Activated CD4-positive, alpha-beta memory T cell treated with anti-CD3 and anti-CD28 coated beads, Interleukin-2, amount 10 ng/mL, durations not matched to agents 7 days and 5 days (primary cell): Measurements from ENCODE around the gene KRTAP19-3. TPM values are rescaled to one million over a fixed set of nuclear protein-coding genes. Genes with fewer than 3 reads are reported as not detected.
"Not testable (repeated sequence)": the region's sequence is repeated elsewhere in the genome, so short reads cannot be mapped to it uniquely, and the experiment has no call there.

Source experiments
- CTCF ChIA-PET: fragments of 350-600 bp; sonication (Branson Sonifier 250); formaldehyde crosslinking; loops from one replicate; lab custom pipeline; 2021; ENCODE audit warnings: antibody characterized with exemption, inconsistent platforms; lab: Charles Lee
- POLR2A ChIA-PET: fragments of 350-600 bp; sonication (Branson Sonifier 250); formaldehyde crosslinking; loops from one replicate; lab custom pipeline; 2021; ENCODE audit warnings: antibody characterized with exemption; lab: Charles Lee
- DNase-seq: peaks from one replicate; pipeline ENCODE4 v3.0.0-alpha.2; 2020
- H3K27ac Mint-ChIP-seq: one replicate; pipeline ENCODE4 v1.8.0; 2021; ENCODE audit warnings: mild to moderate bottlenecking, mixed read lengths
- H3K27me3 Mint-ChIP-seq: one replicate; pipeline ENCODE4 v1.8.0; 2021; ENCODE audit warnings: mixed read lengths
- H3K36me3 Mint-ChIP-seq: one replicate; pipeline ENCODE4 v1.8.0; 2021; ENCODE audit warnings: low read depth, mixed read lengths
- H3K4me1 Mint-ChIP-seq: one replicate; pipeline ENCODE4 v1.8.0; 2021; ENCODE audit warnings: mixed read lengths
- H3K4me3 Mint-ChIP-seq: one replicate; pipeline ENCODE4 v1.8.0; 2021; ENCODE audit warnings: mild to moderate bottlenecking, mixed read lengths
- H3K9me3 Mint-ChIP-seq: one replicate; pipeline ENCODE4 v1.8.0; 2021; ENCODE audit warnings: mixed read lengths
- total RNA-seq, 2 experiments: library from RNA; stranded (reverse); gene quantifications; one replicate each; pipeline ENCODE4 v1.2.3, GENCODE V29; 2021

The KRTAP19-3 gene
- not detected for total RNA-seq

DNA sequence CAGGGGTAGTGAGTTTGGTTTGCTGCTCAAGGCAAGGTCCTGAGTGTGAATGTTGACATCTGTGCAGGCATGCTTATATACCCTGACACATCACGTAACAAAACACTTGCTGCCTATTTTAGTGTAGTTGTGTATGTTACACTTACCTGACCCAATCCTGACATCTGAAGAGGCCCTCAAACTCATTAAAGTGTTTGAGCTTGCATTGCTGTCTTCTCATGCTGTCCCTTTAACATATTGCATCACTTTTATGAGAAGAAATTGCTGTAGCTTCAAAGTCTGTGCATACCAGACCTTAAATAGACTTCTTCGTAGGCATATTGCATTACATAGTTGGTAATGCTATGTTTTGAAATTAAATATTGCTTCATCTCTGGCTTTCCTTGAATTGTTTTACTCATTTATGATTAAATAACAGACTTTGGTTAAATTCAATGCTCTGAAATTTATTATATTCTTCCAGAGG, at the start of gene KRTAP19-3:
Gene KRTAP19-3 (minus strand): TSS at position 51 of the 466 bp plus-strand sequence. CDS start 56 bp downstream, outside the sequence.
- no peaks in the 10 kb centered on the region for H3K36me3 Mint-ChIP-seq
- no peaks in the 10 kb centered on the region for H3K4me1 Mint-ChIP-seq
- no peaks in the 10 kb centered on the region for H3K27me3 Mint-ChIP-seq
- ChIA-PET CTCF (no interaction called here), POLR2A (no interaction called here)
- DNase-seq = no peak
- no peak within 1 kb of the TSS for H3K27ac Mint-ChIP-seq
- H3K9me3 Mint-ChIP-seq = peaks cover 3% of the 10 kb centered on the region
- no peak within 1 kb of the TSS for H3K4me3 Mint-ChIP-seq

DNA sequence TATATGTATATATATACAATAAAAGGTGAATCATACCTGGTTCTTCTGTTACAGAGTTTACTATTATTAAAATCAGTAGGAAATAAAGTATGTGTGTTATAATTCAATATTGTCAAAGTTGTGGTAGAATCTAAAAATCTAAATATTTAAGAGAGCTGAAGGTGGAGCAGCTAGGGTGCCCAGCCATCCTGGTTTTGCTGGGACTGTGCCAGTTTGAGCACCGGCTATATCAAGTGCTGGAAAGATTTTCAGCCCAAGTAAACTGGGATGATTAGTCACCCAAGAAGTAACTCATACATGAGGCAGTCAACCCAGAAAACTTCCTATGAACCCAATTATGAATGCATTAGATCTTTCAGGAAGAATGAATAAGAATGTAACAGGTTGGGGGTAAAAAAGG, 27.1 kb upstream of the KRTAP19-3 start:
- DNase-seq = no peak
- POLR2A ChIA-PET = no interaction called here
- H3K4me1 Mint-ChIP-seq = no peaks in the 10 kb centered on the region
- CTCF ChIA-PET = no interaction called here
- H3K9me3 Mint-ChIP-seq = no peaks in the 10 kb centered on the region
- no peak overlapping the region for H3K4me3 Mint-ChIP-seq
- no peak overlapping the region for H3K27ac Mint-ChIP-seq
- H3K27me3 Mint-ChIP-seq = no peaks in the 10 kb centered on the region
- no peaks in the 10 kb centered on the region for H3K36me3 Mint-ChIP-seq

DNA sequence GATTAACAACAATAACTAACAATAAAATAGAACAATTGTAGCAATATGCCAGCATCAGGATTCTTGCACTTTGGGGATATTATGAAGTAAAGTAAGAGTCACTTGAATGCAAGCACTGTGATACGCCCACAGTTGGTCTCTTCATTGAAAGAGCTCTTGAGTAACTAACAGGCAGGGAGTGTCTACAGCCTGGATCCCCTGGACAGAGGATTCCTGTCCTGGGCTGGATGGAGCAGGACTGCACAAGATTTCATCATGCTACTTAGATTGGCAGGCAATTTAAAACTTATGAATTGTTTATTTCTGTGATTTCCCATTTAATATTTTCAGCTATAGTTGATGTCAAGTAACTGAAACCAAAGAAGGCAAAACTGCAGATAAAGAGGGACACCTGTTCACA, 23.9 kb upstream of the KRTAP19-3 start:
- Mint-ChIP-seq H3K36me3 (no peaks in the 10 kb centered on the region), H3K4me3 (no peak overlapping the region), H3K27me3 (no peaks in the 10 kb centered on the region), H3K4me1 (no peaks in the 10 kb centered on the region), H3K9me3 (no peaks in the 10 kb centered on the region), H3K27ac (no peak overlapping the region)
- no peak for DNase-seq
- ChIA-PET CTCF (no interaction called here), POLR2A (no interaction called here)

DNA sequence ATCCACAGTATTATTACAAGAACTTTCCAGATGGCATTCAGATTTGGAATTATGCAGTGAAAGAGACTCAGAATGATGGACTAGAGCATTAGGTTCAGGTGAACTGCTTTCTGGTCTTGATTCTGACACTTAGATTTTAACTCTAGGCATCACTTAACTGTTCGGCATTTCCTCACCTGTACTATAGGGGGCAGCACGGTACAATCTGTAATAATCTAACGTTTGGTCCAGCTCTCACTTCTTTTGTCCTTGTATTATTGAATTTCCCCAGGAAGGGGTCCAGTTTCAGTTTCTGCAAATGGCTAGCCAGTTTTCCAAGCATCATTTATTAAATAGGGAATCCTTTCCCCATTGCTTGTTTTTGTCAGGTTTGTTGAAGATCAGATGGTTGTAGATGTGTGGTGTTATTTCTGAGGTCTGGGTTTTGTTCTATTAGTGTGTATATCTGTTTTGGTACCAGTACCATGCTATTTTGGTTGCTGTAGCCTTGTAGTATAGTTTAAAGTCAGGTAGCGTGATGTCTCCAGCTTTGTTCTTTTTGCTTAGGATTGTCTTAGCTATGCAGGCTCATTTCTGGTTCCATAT, 13.9 kb upstream of the KRTAP19-3 start:
- not testable (repeated sequence) for H3K9me3 Mint-ChIP-seq, DNase-seq
- CTCF ChIA-PET = interaction anchor here (0.7 to 1.4 kb wide), 4 partner anchors 9 to 334 kb away, joined by 3 read pairs; partner anchors contain the start of gene KRTAP19-4

DNA sequence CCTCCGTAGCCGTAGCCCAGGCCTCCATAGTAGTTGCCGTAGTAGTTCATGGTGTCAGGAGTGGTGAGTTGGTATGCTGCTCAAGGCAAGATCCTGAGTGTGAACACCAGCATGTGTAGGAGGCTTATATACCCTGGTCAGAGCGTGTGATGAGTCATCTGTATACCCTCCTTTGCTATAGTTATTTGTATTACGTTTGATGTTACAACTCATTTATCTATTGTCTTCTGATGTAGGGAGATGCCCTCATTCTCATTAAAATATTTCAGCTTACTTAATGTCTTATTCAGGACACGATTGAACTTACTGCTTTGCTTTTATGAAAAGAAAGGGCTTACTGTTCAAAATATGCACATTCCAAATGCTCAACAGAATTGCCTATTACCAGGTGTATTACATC, 10.2 kb upstream of the KRTAP19-3 start, which contains the start of gene KRTAP19-5:
Gene KRTAP19-5 (minus strand): TSS at position 101 of the 400 bp plus-strand sequence. CDS start 51 bp downstream, at position 50.
- Mint-ChIP-seq H3K27ac (no peak within 1 kb of the TSS), H3K4me3 (no peak within 1 kb of the TSS), H3K27me3 (no peaks in the 10 kb centered on the region), H3K4me1 (no peaks in the 10 kb centered on the region), H3K9me3 (no peaks in the 10 kb centered on the region), H3K36me3 (no peaks in the 10 kb centered on the region)
- DNase-seq = no peak
- ChIA-PET POLR2A (no interaction called here), CTCF (no interaction called here)

More for the DNA sequence above, 13.9 kb upstream of the KRTAP19-3 start:
- POLR2A ChIA-PET, H3K36me3 Mint-ChIP-seq, H3K4me3 Mint-ChIP-seq, H3K27ac Mint-ChIP-seq, H3K27me3 Mint-ChIP-seq, H3K4me1 Mint-ChIP-seq: not testable (repeated sequence)

DNA sequence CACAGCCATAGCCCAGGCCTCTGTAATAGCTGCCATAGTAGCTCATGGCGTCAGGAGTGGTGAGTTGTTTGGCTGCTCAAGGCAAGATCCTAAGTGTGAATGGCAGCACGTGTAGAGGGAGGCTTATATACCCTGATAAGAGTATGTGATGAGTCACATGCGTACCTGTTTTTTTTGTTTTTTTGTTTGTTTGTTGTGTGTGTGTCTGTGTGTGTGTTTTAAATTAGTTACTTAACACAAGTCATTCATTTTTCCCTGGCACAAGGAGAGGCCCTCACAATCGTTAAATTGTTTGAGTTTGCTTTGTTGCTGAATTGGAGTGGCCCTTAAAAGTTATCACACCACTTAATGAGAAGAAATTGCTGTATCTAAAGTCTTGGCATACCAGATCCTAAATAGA, 5.3 kb upstream of the KRTAP19-3 start, which contains the start of gene KRTAP19-4:
Gene KRTAP19-4 (minus strand): TSS at position 101 of the 400 bp plus-strand sequence. CDS start 55 bp downstream, at position 46.
- no peak for DNase-seq
- H3K27ac Mint-ChIP-seq = no peak within 1 kb of the TSS
- H3K4me3 Mint-ChIP-seq = no peak within 1 kb of the TSS
- ChIA-PET CTCF (interaction anchor here (0.9 kb wide), 1 partner anchor 8 kb away, joined by 3 read pairs; no protein-coding TSS in a partner anchor), POLR2A (no interaction called here)
- H3K9me3 Mint-ChIP-seq = no peaks in the 10 kb centered on the region
- H3K36me3 Mint-ChIP-seq = no peaks in the 10 kb centered on the region
- no peaks in the 10 kb centered on the region for H3K4me1 Mint-ChIP-seq
- no peaks in the 10 kb centered on the region for H3K27me3 Mint-ChIP-seq

DNA sequence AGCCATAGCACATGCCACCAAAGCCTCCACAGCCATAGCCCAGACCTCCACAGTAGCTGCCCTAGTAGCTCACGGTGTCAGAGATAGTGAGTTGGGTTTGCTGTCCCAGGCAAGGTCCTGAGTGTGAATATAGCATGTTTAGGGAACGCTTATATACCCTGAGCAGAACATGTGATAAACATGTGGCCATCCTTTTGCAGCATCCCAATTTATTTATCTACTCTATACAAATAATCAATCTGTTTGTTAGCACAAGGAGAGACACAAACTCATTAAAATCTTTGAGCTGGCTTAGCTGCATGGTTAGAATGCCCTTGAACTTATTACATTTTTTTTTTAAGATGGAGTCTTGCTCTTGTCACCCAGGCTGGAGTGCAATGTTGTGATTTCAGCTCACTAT, 4.5 kb downstream of the KRTAP19-3 start, which contains the start of gene KRTAP19-2:
Gene KRTAP19-2 (minus strand): TSS at position 101 of the 400 bp plus-strand sequence. CDS start 88 bp downstream, at position 13.
- Mint-ChIP-seq H3K27me3 (no peaks in the 10 kb centered on the region), H3K4me1 (no peaks in the 10 kb centered on the region), H3K27ac (no peak within 1 kb of the TSS), H3K36me3 (no peaks in the 10 kb centered on the region), H3K9me3 (peaks cover 10% of the 10 kb centered on the region), H3K4me3 (no peak within 1 kb of the TSS)
- CTCF ChIA-PET = no interaction called here
- POLR2A ChIA-PET = no interaction called here
- no peak for DNase-seq

DNA sequence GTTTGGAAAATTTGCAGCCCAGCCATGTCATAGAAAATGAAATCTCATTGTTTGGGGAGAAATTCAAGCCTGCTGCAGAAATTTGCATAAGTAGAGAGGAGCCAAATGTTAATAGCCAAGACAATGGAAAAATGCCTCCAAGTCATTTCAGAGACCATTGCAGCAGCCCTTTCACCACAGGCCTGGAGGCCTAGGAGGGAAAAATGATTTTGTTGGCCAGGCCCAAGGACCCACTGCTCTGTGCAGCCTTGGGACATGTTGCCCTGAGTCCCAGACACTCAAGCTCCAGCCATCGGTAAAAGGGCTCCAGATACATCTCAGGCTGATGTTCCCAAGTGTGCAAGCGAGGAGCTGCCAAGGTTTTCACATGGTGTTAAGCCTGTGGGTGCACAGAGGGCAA, 5.6 kb downstream of the KRTAP19-3 start:
- no peaks in the 10 kb centered on the region for H3K36me3 Mint-ChIP-seq
- POLR2A ChIA-PET = no interaction called here
- CTCF ChIA-PET = no interaction called here
- no peak overlapping the region for H3K27ac Mint-ChIP-seq
- peaks cover 10% of the 10 kb centered on the region for H3K9me3 Mint-ChIP-seq
- no peaks in the 10 kb centered on the region for H3K4me1 Mint-ChIP-seq
- H3K27me3 Mint-ChIP-seq = no peaks in the 10 kb centered on the region
- no peak for DNase-seq
- H3K4me3 Mint-ChIP-seq = no peak overlapping the region

DNA sequence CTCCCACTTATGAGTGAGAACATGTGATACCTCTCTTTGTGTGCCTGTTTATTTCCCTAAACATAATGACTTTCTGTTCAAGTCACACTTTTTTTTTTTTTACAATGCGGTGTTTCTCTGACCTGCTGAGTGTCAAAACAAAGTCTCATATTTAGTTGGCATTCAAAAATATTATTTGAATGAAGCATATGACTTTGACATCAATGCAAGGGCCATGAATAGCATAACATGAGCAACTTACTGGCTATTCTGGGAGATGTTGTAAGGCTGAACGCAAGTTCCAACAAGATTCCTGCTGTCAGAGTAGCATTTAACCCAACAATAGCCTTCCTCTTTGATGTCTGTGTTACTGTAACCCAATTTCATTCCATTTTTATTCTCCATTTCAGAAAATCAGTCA, 9.7 kb downstream of the KRTAP19-3 start:
- no peak for DNase-seq
- ChIA-PET CTCF (no interaction called here), POLR2A (no interaction called here)
- peaks cover 12% of the 10 kb centered on the region for H3K9me3 Mint-ChIP-seq
- no peaks in the 10 kb centered on the region for H3K4me1 Mint-ChIP-seq
- H3K27me3 Mint-ChIP-seq = no peaks in the 10 kb centered on the region
- no peak overlapping the region for H3K4me3 Mint-ChIP-seq
- H3K27ac Mint-ChIP-seq = no peak overlapping the region
- no peaks in the 10 kb centered on the region for H3K36me3 Mint-ChIP-seq

DNA sequence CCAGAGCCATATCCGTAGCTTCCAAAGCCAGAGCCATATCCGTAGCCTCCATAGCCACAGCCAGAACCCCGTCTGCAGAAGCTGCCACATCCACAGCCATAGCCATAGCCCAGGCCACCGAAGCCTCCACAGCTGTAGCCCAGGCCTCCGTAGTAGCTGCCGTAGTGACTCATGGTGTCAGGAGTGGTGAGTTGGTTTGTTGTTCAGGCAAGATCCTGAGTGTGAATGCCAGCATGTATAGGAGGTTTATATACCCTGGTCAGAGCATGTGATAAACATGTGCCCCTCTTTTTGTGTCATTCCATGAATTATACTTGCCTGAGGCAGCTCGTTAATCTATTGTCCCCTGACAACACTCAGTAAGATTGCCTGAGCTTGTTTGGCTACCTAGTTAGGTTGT, 11.7 kb downstream of the KRTAP19-3 start, which contains the start of gene KRTAP19-1:
Gene KRTAP19-1 (minus strand): TSS at position 223 of the 400 bp plus-strand sequence. CDS start 50 bp downstream, at position 173.
- no peaks in the 10 kb centered on the region for H3K36me3 Mint-ChIP-seq
- no peak within 1 kb of the TSS for H3K4me3 Mint-ChIP-seq
- CTCF ChIA-PET = no interaction called here
- no peaks in the 10 kb centered on the region for H3K4me1 Mint-ChIP-seq
- POLR2A ChIA-PET = no interaction called here
- DNase-seq = no peak
- no peak within 1 kb of the TSS for H3K27ac Mint-ChIP-seq
- no peaks in the 10 kb centered on the region for H3K27me3 Mint-ChIP-seq
- H3K9me3 Mint-ChIP-seq = peaks cover 4% of the 10 kb centered on the region

DNA sequence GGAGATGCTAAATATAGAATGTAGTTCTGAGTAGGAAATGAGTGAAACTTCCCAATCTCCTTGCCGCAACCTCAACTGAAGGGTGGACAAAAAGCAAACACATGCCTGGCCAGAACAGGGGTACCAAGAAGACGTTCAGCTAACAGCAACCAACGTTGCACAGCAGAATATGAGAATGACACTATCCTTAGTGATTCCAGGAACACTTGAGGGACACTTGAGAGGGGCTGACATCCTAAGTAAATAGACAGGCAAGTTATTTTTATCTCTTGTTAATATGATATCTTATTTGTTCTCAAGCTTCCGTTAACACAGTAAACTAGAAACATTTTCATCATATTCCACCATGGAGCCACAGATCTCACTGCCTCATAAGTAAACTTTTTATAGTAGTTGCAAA, 12.6 kb downstream of the KRTAP19-3 start:
- H3K36me3 Mint-ChIP-seq = no peaks in the 10 kb centered on the region
- no peaks in the 10 kb centered on the region for H3K27me3 Mint-ChIP-seq
- DNase-seq = no peak
- H3K27ac Mint-ChIP-seq = no peak overlapping the region
- ChIA-PET CTCF (no interaction called here), POLR2A (no interaction called here)
- peaks cover 4% of the 10 kb centered on the region for H3K9me3 Mint-ChIP-seq
- H3K4me1 Mint-ChIP-seq = no peaks in the 10 kb centered on the region
- H3K4me3 Mint-ChIP-seq = no peak overlapping the region

DNA sequence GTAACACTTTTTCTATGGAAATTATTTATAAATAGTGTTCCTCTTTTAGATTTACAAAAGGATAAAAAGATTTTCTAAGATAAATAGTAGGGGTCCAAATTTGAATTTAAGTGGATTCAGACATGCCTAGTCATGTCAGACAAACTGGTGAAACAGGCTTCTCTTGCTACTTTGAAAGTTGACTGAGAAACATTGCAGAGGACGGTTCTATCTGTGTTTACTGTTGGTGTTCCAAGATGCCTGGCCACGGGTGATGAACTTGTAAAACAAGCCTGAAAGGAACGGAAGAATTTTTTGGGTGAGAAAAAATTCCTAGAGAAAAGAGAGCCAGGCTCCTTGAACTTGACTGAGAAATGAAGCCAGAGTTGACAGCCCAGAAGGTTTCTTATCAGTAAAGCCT, 13.8 kb downstream of the KRTAP19-3 start:
- ChIA-PET POLR2A (no interaction called here), CTCF (no interaction called here)
- no peak overlapping the region for H3K27ac Mint-ChIP-seq
- DNase-seq = no peak
- peaks cover 4% of the 10 kb centered on the region for H3K9me3 Mint-ChIP-seq
- no peaks in the 10 kb centered on the region for H3K27me3 Mint-ChIP-seq
- no peaks in the 10 kb centered on the region for H3K36me3 Mint-ChIP-seq
- H3K4me3 Mint-ChIP-seq = no peak overlapping the region
- H3K4me1 Mint-ChIP-seq = no peaks in the 10 kb centered on the region

DNA sequence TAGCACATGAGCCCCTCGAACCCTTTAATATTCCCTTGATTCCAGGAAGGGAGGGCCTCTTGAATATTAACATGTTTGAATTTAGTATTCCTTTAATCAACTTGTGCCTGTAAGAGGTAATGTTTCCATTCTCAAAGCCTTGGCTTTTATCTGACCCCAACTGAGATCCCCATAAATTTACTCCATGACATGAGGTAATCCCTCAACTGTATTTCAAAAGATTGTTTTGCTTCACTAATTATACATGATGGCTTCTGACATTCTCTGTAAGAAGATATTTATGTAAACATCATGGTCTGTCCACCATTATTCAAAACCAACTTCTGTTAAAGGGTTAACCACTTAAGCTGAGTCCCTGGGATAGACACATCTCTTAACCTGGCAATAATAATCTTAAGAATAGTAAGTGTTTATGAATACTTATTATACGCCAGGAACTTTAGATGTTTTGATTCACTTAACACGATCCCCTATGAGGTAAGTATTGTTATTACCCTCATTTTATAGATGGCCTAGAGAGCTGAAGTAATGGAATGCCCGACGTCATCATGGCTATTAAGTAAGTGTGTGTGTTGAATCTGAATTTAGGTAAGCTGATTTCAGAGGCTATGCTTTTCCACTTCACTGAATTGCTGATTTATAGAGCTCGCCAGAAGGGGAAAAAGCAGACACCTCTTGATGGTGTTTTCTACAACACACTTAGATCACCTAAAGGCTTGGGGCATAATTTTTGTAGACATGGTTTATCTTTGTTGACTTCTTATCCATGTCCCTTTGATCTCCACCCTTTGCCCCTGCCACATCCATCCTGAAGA, 22.7 kb downstream of the KRTAP19-3 start:
- Mint-ChIP-seq H3K4me1 (no peaks in the 10 kb centered on the region), H3K9me3 (no peaks in the 10 kb centered on the region), H3K36me3 (no peaks in the 10 kb centered on the region), H3K27me3 (no peaks in the 10 kb centered on the region), H3K27ac (no peak overlapping the region), H3K4me3 (no peak overlapping the region)
- POLR2A ChIA-PET = no interaction called here
- DNase-seq = no peak
- CTCF ChIA-PET = no interaction called here
